IMR-90 (cell line): ENCODE results near the gene RBM45. TPM values are rescaled to one million over a fixed set of nuclear protein-coding genes. Genes with fewer than 3 reads are reported as not detected.

Experiments used
- ATAC-seq: fragments of 200-7000 bp; cut with Tn5 transposase; 2 replicates; pipeline ENCODE4 v1.9.1; 2020; ENCODE audit warnings: low read depth, mild to moderate bottlenecking, moderate library complexity
- BruUV-seq: library from RNA; stranded (reverse); fragments of 400-500 nt; replicated peaks from 2 replicates; lab custom pipeline; 2021; lab: Mats Ljungman, UMichigan
- CTCF ChIA-PET: fragments of 300-600 bp; formaldehyde crosslinking; extraction: SDS; loops from one replicate; lab custom pipeline; 2021; ENCODE audit warnings: antibody characterized with exemption; lab: Yijun Ruan, JAX
- POLR2A ChIA-PET: fragments of 300-600 bp; sonication (Branson Sonifier 250); formaldehyde crosslinking; loops from one replicate; lab custom pipeline; 2022; ENCODE audit warnings: antibody characterized with exemption; ENCODE audit not compliant: unreplicated experiment; lab: Charles Lee
- DNase-seq: peaks from one replicate; pipeline ENCODE4 v3.0.0; 2013
- H2AFZ ChIP-seq: replicated peaks from 2 replicates; pipeline ENCODE3; 2013; ENCODE audit warnings: low read length, mild to moderate bottlenecking; ENCODE audit not compliant: poor library complexity
- H2AK5ac ChIP-seq: 2 replicates; pipeline ENCODE4 v1.6.1; 2013; ENCODE audit warnings: low read depth, low read length, inconsistent platforms
- H2AK9ac ChIP-seq: replicated peaks from 2 replicates; pipeline ENCODE3; 2013; ENCODE audit warnings: mild to moderate bottlenecking, low read depth, low read length, moderate library complexity; ENCODE audit not compliant: poor library complexity
- H2BK120ac ChIP-seq: 2 replicates; pipeline ENCODE4 v1.6.1; 2013; ENCODE audit warnings: low read depth, low read length, inconsistent platforms
- H2BK15ac ChIP-seq: 3 replicates; pipeline ENCODE4 v1.6.1; 2013; ENCODE audit warnings: low read depth, low read length, inconsistent platforms
- H2BK20ac ChIP-seq: 2 replicates; pipeline ENCODE4 v1.6.1; 2013; ENCODE audit warnings: low read depth, mild to moderate bottlenecking, inconsistent platforms, low read length, moderate library complexity
- H2BK5ac ChIP-seq: 2 replicates; pipeline ENCODE4 v1.6.1; 2013; ENCODE audit warnings: mild to moderate bottlenecking, low read depth, low read length, inconsistent platforms; ENCODE audit not compliant: poor library complexity, severe bottlenecking
- H3K14ac ChIP-seq: replicated peaks from 2 replicates; pipeline ENCODE4 v1.6.1; 2013; ENCODE audit warnings: low read depth, low read length, inconsistent platforms
- H3K18ac ChIP-seq: 2 replicates; pipeline ENCODE4 v1.6.1; 2013; ENCODE audit warnings: low read depth, low read length, control low read depth
- H3K23ac ChIP-seq: 2 replicates; pipeline ENCODE4 v1.6.1; 2013; ENCODE audit warnings: low read depth, low read length, inconsistent platforms
- H3K27ac ChIP-seq: 2 replicates; pipeline ENCODE4 v1.5.1; 2013; ENCODE audit warnings: mild to moderate bottlenecking, control low read depth, low read length; ENCODE audit not compliant: insufficient read depth
- H3K27me3 ChIP-seq: 2 replicates; pipeline ENCODE4 v1.6.1; 2013; ENCODE audit warnings: low read length; ENCODE audit not compliant: control insufficient read depth, insufficient read depth
- H3K36me3 ChIP-seq: 2 replicates; pipeline ENCODE4 v1.6.1; 2013; ENCODE audit warnings: low read length, mixed read lengths; ENCODE audit not compliant: control insufficient read depth, insufficient read depth
- H3K4ac ChIP-seq: 2 replicates; pipeline ENCODE4 v1.6.1; 2013; ENCODE audit warnings: low read depth, low read length, inconsistent platforms
- H3K4me1 ChIP-seq: 2 replicates; pipeline ENCODE4 v1.6.1; 2013; ENCODE audit warnings: low read length, mixed read lengths; ENCODE audit not compliant: control insufficient read depth, insufficient read depth
- H3K4me2 ChIP-seq: 2 replicates; pipeline ENCODE4 v1.6.1; 2013; ENCODE audit warnings: low read depth, mild to moderate bottlenecking, control low read depth, low read length, moderate library complexity
- H3K4me3 ChIP-seq: 2 replicates; pipeline ENCODE4 v1.5.1; 2013; ENCODE audit warnings: low read depth, mild to moderate bottlenecking, control low read depth, low read length, moderate library complexity; ENCODE audit not compliant: insufficient read depth
- H3K56ac ChIP-seq: 2 replicates; pipeline ENCODE4 v1.6.1; 2013; ENCODE audit warnings: low read length, inconsistent platforms; ENCODE audit not compliant: insufficient read depth; ENCODE audit errors: extremely low read depth
- H3K79me1 ChIP-seq, 2 experiments: 2 replicates each; pipeline ENCODE4 v1.6.1; 2013; ENCODE audit warnings: low read length in 2 of 2, inconsistent platforms in 1 of 2, low read depth in 1 of 2
- H3K9ac ChIP-seq: 2 replicates; pipeline ENCODE4 v1.6.1; 2013; ENCODE audit warnings: low read depth, low read length, control low read depth
- H3K9me1 ChIP-seq: 2 replicates; pipeline ENCODE4 v1.6.1; 2013; ENCODE audit warnings: low read length, inconsistent platforms; ENCODE audit not compliant: insufficient read depth
- H3K9me3 ChIP-seq: 2 replicates; pipeline ENCODE4 v1.6.1; 2013; ENCODE audit warnings: low read length; ENCODE audit not compliant: control insufficient read depth, insufficient read depth
- H4K20me1 ChIP-seq: 2 replicates; pipeline ENCODE4 v1.6.1; 2013; ENCODE audit warnings: low read length, inconsistent platforms; ENCODE audit not compliant: insufficient read depth
- H4K5ac ChIP-seq: 2 replicates; pipeline ENCODE4 v1.6.1; 2013; ENCODE audit warnings: mild to moderate bottlenecking, low read depth, low read length, control low read depth
- H4K8ac ChIP-seq, 2 experiments: 2 replicates each; pipeline ENCODE4 v1.6.1; 2013; ENCODE audit warnings: low read depth in 2 of 2, low read length in 2 of 2, control low read depth in 1 of 2, inconsistent platforms in 1 of 2
- H4K91ac ChIP-seq: 2 replicates; pipeline ENCODE4 v1.6.1; 2013; ENCODE audit warnings: low read depth, low read length, inconsistent platforms; ENCODE audit not compliant: insufficient read depth
- BHLHE40 ChIP-seq: fragments of 150-350 bp; IDR thresholded peaks from 2 replicates; pipeline ENCODE4 v1.6.1; 2016; ENCODE audit warnings: mild to moderate bottlenecking, low read depth, low read length
- ELK1 ChIP-seq: fragments of 150-350 bp; IDR thresholded peaks from 2 replicates; pipeline ENCODE4 v1.6.1; 2016; ENCODE audit warnings: low read depth, mild to moderate bottlenecking, low read length, moderate library complexity, borderline replicate concordance
- FOS ChIP-seq: fragments of 150-350 bp; IDR thresholded peaks from 2 replicates; pipeline ENCODE4 v1.6.1; 2016; ENCODE audit warnings: low read depth, low read length
- MAZ ChIP-seq: IDR thresholded peaks from 2 replicates; pipeline ENCODE4 v1.6.1; 2012; ENCODE audit warnings: low read depth, mild to moderate bottlenecking, low read length, improper control_type of control experiment, moderate library complexity, borderline replicate concordance
- NFE2L2 ChIP-seq: fragments of 150-350 bp; IDR thresholded peaks from 2 replicates; pipeline ENCODE4 v1.6.1; 2016; ENCODE audit warnings: low read depth, mild to moderate bottlenecking, low read length
- POLR2A ChIP-seq: IDR thresholded peaks from 2 replicates; pipeline ENCODE4 v1.6.1; 2012; ENCODE audit warnings: mild to moderate bottlenecking, low read depth, low read length
- RAD21 ChIP-seq: IDR thresholded peaks from 2 replicates; pipeline ENCODE4 v1.6.1; 2012; ENCODE audit warnings: low read length, improper control_type of control experiment
- SMC3 ChIP-seq: fragments of 150-350 bp; IDR thresholded peaks from 2 replicates; pipeline ENCODE4 v1.6.1; 2016; ENCODE audit warnings: low read depth, mild to moderate bottlenecking, antibody characterized with exemption, low read length, moderate library complexity
- WGBS, 2 experiments: methylation state at CpG; one replicate each; pipeline versions ENCODE4 v1.1.5 to v1.1.7; 2013; ENCODE audit warnings: missing lambda C conversion rate in 2 of 2; ENCODE audit not compliant: insufficient read length in 1 of 2; ENCODE audit errors: extremely low coverage in 2 of 2; 5-methylcytosine and 5-hydroxymethylcytosine counted together
- dilution Hi-C: fragments of 300-500 bp; cut with HindIII; formaldehyde crosslinking; loops from one replicate; pipeline ENCODE4 v1.14.3; 2018; ENCODE audit warnings: low sequenced_read_pairs; ENCODE audit not compliant: unreplicated experiment
- in situ Hi-C: fragments of 300-500 bp; cut with MboI; formaldehyde crosslinking; loops from 3 replicates; pipeline ENCODE4 v1.14.3; 2019; ENCODE audit warnings: low sequenced_read_pairs, inconsistent platforms, mixed read lengths
- intact Hi-C: fragments of 100-400 bp; cut with micrococcal nuclease; formaldehyde crosslinking; loops from 2 replicates; pipeline ENCODE4 v1.10.0; 2022
- polyA plus RNA-seq, 3 experiments: library from polyadenylated mRNA; depleted of rRNA; stranded (reverse); fragments of >200 nt; gene quantifications; 2 replicates each; pipeline ENCODE4 v1.2.3, GENCODE V29; 2012; ENCODE audit warnings: low replicate concordance in 1 of 3
- total RNA-seq: library from RNA; depleted of rRNA; stranded (reverse); fragments of >200 nt; gene quantifications from 2 replicates; pipeline ENCODE4 v1.2.3, GENCODE V29; 2012

The RBM45 gene
- total and polyA plus RNA-seq, 2 of the 4 experiments (the other 2 are of a cell fraction), result 10.3 to 17.9 TPM

GRCh38 chr2:178163395-178163794 is 51.2 kb downstream of the RBM45 start:
- H3K56ac ChIP-seq, result no peak overlapping the region
- no peak overlapping the region for H2AK5ac ChIP-seq
- no peak overlapping the region for H2BK5ac ChIP-seq
- H3K4ac ChIP-seq, result no peak overlapping the region
- H3K4me3 ChIP-seq, result 0 out of 2 replicates have a peak overlapping the region, but pooled peaks have one; percentile 21
- H4K5ac ChIP-seq, result no peak overlapping the region
- in situ Hi-C loops, result no loop called here
- H2BK15ac ChIP-seq, result no peak overlapping the region
- ChIA-PET POLR2A (no interaction called here), CTCF (no interaction called here)
- no peaks in the 10 kb centered on the region for H3K27me3 ChIP-seq
- no peak overlapping the region for H4K8ac ChIP-seq
- H3K36me3 ChIP-seq, result no peaks in the 10 kb centered on the region
- H2AFZ ChIP-seq, result no peak overlapping the region
- no peak for TF ChIP-seq ELK1
- no peak for TF ChIP-seq SMC3
- TF ChIP-seq POLR2A, result no peak
- no peak for TF ChIP-seq FOS
- no peak for TF ChIP-seq RAD21
- no peak for TF ChIP-seq BHLHE40
- TF ChIP-seq NFE2L2, result no peak
- no peak for TF ChIP-seq MAZ
- H3K4me1 ChIP-seq, result no peaks in the 10 kb centered on the region
- no peak overlapping the region for H3K9ac ChIP-seq
- no peaks in the 10 kb centered on the region for H3K9me3 ChIP-seq
- H3K23ac ChIP-seq, result no peak overlapping the region
- no peak overlapping the region for H2BK120ac ChIP-seq
- H2AK9ac ChIP-seq, result no peak overlapping the region
- H3K18ac ChIP-seq, result no peak overlapping the region
- ATAC-seq, result peak; percentile 64
- intact Hi-C loops, result no loop called here
- dilution Hi-C loops, result no loop called here
- H4K20me1 ChIP-seq, result no peaks in the 10 kb centered on the region
- no peak overlapping the region for H2BK20ac ChIP-seq
- H3K9me1 ChIP-seq, result no peaks in the 10 kb centered on the region
- DNase-seq, result peak; percentile 9
- H4K91ac ChIP-seq, result no peak overlapping the region
- H3K14ac ChIP-seq, result 0 out of 2 replicates have a peak overlapping the region, but pooled peaks have one; percentile 51
- BruUV-seq, result no TSS peak
- H3K4me2 ChIP-seq, result peak overlapping the region; percentile 90
- WGBS, 2 experiments, result no CpG with 5 or more reads among the region's 4 CpGs
- no peaks in the 10 kb centered on the region for H3K79me1 ChIP-seq
- no peak overlapping the region for H3K27ac ChIP-seq
